Endothelial cell of umbilical vein (primary cell): ENCODE measurements around the gene TCF7L2.

Experiments used
- CTCF ChIP-seq, 2 donors: IDR thresholded peaks; 1 replicate in 1 of 2; 2 replicates in 1 of 2; pipeline ENCODE4 v1.5.1; 2011; ENCODE audit warnings: low read length in 2 of 2, mild to moderate bottlenecking in 2 of 2, moderate library complexity in 2 of 2, control low read depth in 1 of 2, inconsistent platforms in 1 of 2, low read depth in 1 of 2; ENCODE audit not compliant: insufficient read depth in 1 of 2; ENCODE audit errors: extremely low read depth in 1 of 2
- JUN ChIP-seq: IDR thresholded peaks from 2 replicates; pipeline ENCODE4 v1.6.1; 2011; ENCODE audit warnings: borderline replicate concordance, low read depth; ENCODE audit not compliant: insufficient read length, insufficient read depth
- POLR2A ChIP-seq: IDR thresholded peaks from 2 replicates; pipeline ENCODE4 v1.6.1; 2012; ENCODE audit warnings: low read depth, mild to moderate bottlenecking, control low read depth, low read length

GRCh38 chr10:112919721-112920120 is 30.3 kb upstream of the TCF7L2 start:
- TF ChIP-seq CTCF (IDR thresholded peaks at IDR 0.05; ENCODE audit: extremely low read depth in 1 of 2, insufficient read depth in 1 of 2, low read depth in 1 of 2, low read length in 2 of 2), result no peak
- no peak for TF ChIP-seq POLR2A
- no peak for TF ChIP-seq JUN
